Transverse colon (tissue), 4 donors: Measurements from ENCODE around the gene ZCCHC13.
A peak's percentile ranks its signal among the peaks of the same experiment; 100 is the strongest.

ENCODE experiments used
- CTCF ChIP-seq, 5 experiments: fragments of 200-600 bp in 3 of 5; fragments of 450-650 bp in 2 of 5; sonication (generic) in 3 of 5; IDR thresholded peaks; 1 replicate in 2 of 5; 2 replicates in 3 of 5; pipeline ENCODE4 v1.5.1; 2016 to 2017; ENCODE audit warnings: antibody characterized with exemption in 5 of 5, inconsistent platforms in 3 of 5, mild to moderate bottlenecking in 2 of 5, moderate library complexity in 1 of 5
- POLR2AphosphoS5 ChIP-seq, 3 donors: sonication (generic); formaldehyde crosslinking; IDR thresholded peaks; one replicate each; pipeline ENCODE4 v1.6.1; 2016; ENCODE audit warnings: antibody characterized with exemption in 3 of 3

GRCh38 chrX:74343343-74344279 lies 39.6 kb downstream of the ZCCHC13 start:
- TF ChIP-seq CTCF (IDR thresholded peaks at IDR 0.05) (peak; percentile 47 to 70 (median 51)), POLR2AphosphoS5 (IDR thresholded peaks at IDR 0.05) (peak in 2 of 3 donors; percentile 17 to 28)
